NB4 (cell line): ENCODE results near the gene PES1.

ENCODE experiments used
- CTCF ChIP-seq: IDR thresholded peaks from one replicate; pipeline ENCODE4 v1.5.1; 2012; ENCODE audit warnings: low read depth, low read length
- MAX ChIP-seq: IDR thresholded peaks from 2 replicates; pipeline ENCODE4 v1.6.1; 2011; ENCODE audit warnings: low read depth, low read length

- no peak for TF ChIP-seq CTCF
- no peak for TF ChIP-seq MAX
Measured at GRCh38 chr22:30572210-30572609, 19.5 kb downstream of the PES1 start.
